Head of caudate nucleus (tissue), 42 donors: ENCODE measurements around the gene WIPF3.

Experiments used
- DNase-seq, 42 donors: peaks; one replicate each; pipeline versions ENCODE4 v3.0.0 to v3.0.0-alpha.2; 2020 to 2021; ENCODE audit warnings: mixed read lengths in 7 of 42
- intact Hi-C: fragments of 100-400 bp; cut with DNase I; formaldehyde crosslinking; loops from one replicate; pipeline ENCODE4 v1.15.0; 2022

WIPF3 gene

GRCh38 chr7:29891766-29892165 is 85.5 kb downstream of the WIPF3 start:
- intact Hi-C loops, result no loop called here
- no peak for DNase-seq

- DNase-seq, result no peak
- intact Hi-C loops, result no loop called here
Measured at GRCh38 chr7:29892231-29892630, 85.9 kb downstream of the WIPF3 start.

- intact Hi-C loops, result no loop called here
- DNase-seq, result no peak
Measured at GRCh38 chr7:29893351-29893965, 87.2 kb downstream of the WIPF3 start.

- intact Hi-C loops, result no loop called here
- peak in 1 of 42 donors; percentile 47 for DNase-seq
Measured at GRCh38 chr7:29894256-29894655, 87.9 kb downstream of the WIPF3 start.

- intact Hi-C loops, result no loop called here
- DNase-seq, result no peak
Measured at GRCh38 chr7:29895559-29895958, 89.3 kb downstream of the WIPF3 start.

- intact Hi-C loops, result no loop called here
Measured at GRCh38 chr7:29896685-29897411, 90.5 kb downstream of the WIPF3 start.

GRCh38 chr7:29898301-29898700 is 92.0 kb downstream of the WIPF3 start:
- intact Hi-C loops, result no loop called here
- DNase-seq, result no peak

More at GRCh38 chr7:29896685-29897411, 90.5 kb downstream of the WIPF3 start:
- DNase-seq, result no peak

GRCh38 chr7:29900745-29901144 is 94.4 kb downstream of the WIPF3 start:
- intact Hi-C loops, result no loop called here
- DNase-seq, result no peak

GRCh38 chr7:29906200-29907022 is 100.1 kb downstream of the WIPF3 start:
- no peak for DNase-seq
- intact Hi-C loops, result no loop called here

- peak in 3 of 42 donors; percentile 35 to 59 (median 37) for DNase-seq
- intact Hi-C loops, result no loop called here
Measured at GRCh38 chr7:29914180-29914579, 107.9 kb downstream of the WIPF3 start.

GRCh38 chr7:29915481-29916215 is 109.3 kb downstream of the WIPF3 start:
- intact Hi-C loops, result no loop called here
- DNase-seq, result peak in 2 of 42 donors; percentile 15 to 28

- peak in 11 of 42 donors; percentile 23 to 69 (median 46) for DNase-seq
- intact Hi-C loops, result no loop called here
Measured at GRCh38 chr7:29917641-29918040, 111.3 kb downstream of the WIPF3 start.

GRCh38 chr7:29918850-29919249 is 112.5 kb downstream of the WIPF3 start:
- intact Hi-C loops, result no loop called here

GRCh38 chr7:29919790-29920189 is 113.5 kb downstream of the WIPF3 start:
- no peak for DNase-seq
- intact Hi-C loops, result loop anchor here (5.0 kb wide), 1 partner anchor 172 kb away; no protein-coding TSS in a partner anchor

More at GRCh38 chr7:29918850-29919249, 112.5 kb downstream of the WIPF3 start:
- no peak for DNase-seq

GRCh38 chr7:29920491-29920890 is 114.2 kb downstream of the WIPF3 start:
- intact Hi-C loops, result loop anchor here (5.0 kb wide), 1 partner anchor 173 kb away; no protein-coding TSS in a partner anchor
- DNase-seq, result peak in 1 of 42 donors; percentile 25

- intact Hi-C loops, result loop anchor here (5.0 kb wide), 1 partner anchor 174 kb away; no protein-coding TSS in a partner anchor
- peak in 19 of 42 donors; percentile 42 to 81 (median 61) for DNase-seq
Measured at GRCh38 chr7:29921404-29922010, 115.2 kb downstream of the WIPF3 start.

- DNase-seq, result peak in 1 of 42 donors; percentile 22
- intact Hi-C loops, result loop anchor here (5.0 kb wide), 1 partner anchor 176 kb away; no protein-coding TSS in a partner anchor
Measured at GRCh38 chr7:29922921-29923700, 116.8 kb downstream of the WIPF3 start.

GRCh38 chr7:29924006-29924405 is 117.7 kb downstream of the WIPF3 start:
- intact Hi-C loops, result loop anchor here (5.0 kb wide), 1 partner anchor 177 kb away; no protein-coding TSS in a partner anchor
- DNase-seq, result no peak
